H1 (cell line): Measurements from ENCODE around the gene PSME1.

Source experiments
- EP300 ChIP-seq, 2 experiments: IDR thresholded peaks; 1 replicate in 1 of 2; 2 replicates in 1 of 2; pipeline ENCODE4 v1.6.1; 2011 to 2012; ENCODE audit warnings: low read depth in 2 of 2, low read length in 2 of 2, mild to moderate bottlenecking in 2 of 2, borderline replicate concordance in 1 of 2, inconsistent platforms in 1 of 2, moderate library complexity in 1 of 2
- EZH2 ChIP-seq: fragments of 200-600 bp; sonication (generic); IDR thresholded peaks from 2 replicates; pipeline ENCODE4 v1.7.1; 2012; ENCODE audit warnings: low read depth, mild to moderate bottlenecking, moderate library complexity, low read length, inconsistent platforms; ENCODE audit not compliant: severe bottlenecking
- FOSL1 ChIP-seq: IDR thresholded peaks from 2 replicates; pipeline ENCODE4 v1.6.1; 2011; ENCODE audit warnings: mild to moderate bottlenecking, low read depth, low read length, moderate library complexity; ENCODE audit not compliant: insufficient read depth
- HDAC6 ChIP-seq: IDR thresholded peaks from one replicate; pipeline ENCODE4 v1.7.1; 2012; ENCODE audit warnings: low read depth, mild to moderate bottlenecking, inconsistent platforms, low read length, moderate library complexity
- JUN ChIP-seq: IDR thresholded peaks from 2 replicates; pipeline ENCODE4 v1.6.1; 2011; ENCODE audit warnings: low read depth, mild to moderate bottlenecking, improper control_type of control experiment, low read length
- NRF1 ChIP-seq: IDR thresholded peaks from 2 replicates; pipeline ENCODE4 v1.6.1; 2011; ENCODE audit warnings: mild to moderate bottlenecking, low read depth, low read length, improper control_type of control experiment
- POLR2A ChIP-seq, 2 experiments: IDR thresholded peaks; 1 replicate in 1 of 2; 2 replicates in 1 of 2; pipeline ENCODE4 v1.6.1; 2011; ENCODE audit warnings: low read depth in 2 of 2, low read length in 2 of 2, mild to moderate bottlenecking in 2 of 2; ENCODE audit errors: control extremely low read depth in 1 of 2
- POLR2AphosphoS5 ChIP-seq: IDR thresholded peaks from 2 replicates; pipeline ENCODE4 v1.6.1; 2011; ENCODE audit warnings: low read depth, low read length
- RAD21 ChIP-seq, 2 experiments: IDR thresholded peaks in 1 of 2; conservative IDR thresholded peaks in 1 of 2; 2 replicates each; pipeline ENCODE4 v1.6.1; 2011; ENCODE audit warnings: low read depth in 2 of 2, low read length in 2 of 2, improper control_type of control experiment in 1 of 2, inconsistent platforms in 1 of 2, mild to moderate bottlenecking in 1 of 2, moderate library complexity in 1 of 2
- RNF2 ChIP-seq: fragments of 200-900, 300-1000 bp; sonication (generic); IDR thresholded peaks from 2 replicates; pipeline ENCODE4 v1.7.1; 2016; ENCODE audit warnings: borderline replicate concordance, low read depth, mild to moderate bottlenecking, antibody characterized with exemption, low read length; ENCODE audit not compliant: poor library complexity, severe bottlenecking; ENCODE audit errors: missing control alignments
- TF ChIP-seq, protein P1 (sequence below), 3 experiments: IDR thresholded peaks; 1 replicate in 2 of 3; 2 replicates in 1 of 3; pipeline versions ENCODE4 v1.5.1 to v1.6.1; 2011; ENCODE audit warnings: low read length in 3 of 3, mild to moderate bottlenecking in 3 of 3, inconsistent platforms in 2 of 3, low read depth in 1 of 3, moderate library complexity in 1 of 3; ENCODE audit not compliant: insufficient read depth in 1 of 3; ENCODE audit errors: control extremely low read depth in 1 of 3
- TF ChIP-seq, protein P2 (sequence below): IDR thresholded peaks from 2 replicates; pipeline ENCODE4 v1.6.1; 2012; ENCODE audit warnings: low read length, inconsistent platforms
- TF ChIP-seq, protein P3 (sequence below): IDR thresholded peaks from 2 replicates; pipeline ENCODE4 v1.6.1; 2012; ENCODE audit warnings: inconsistent platforms

DNA sequence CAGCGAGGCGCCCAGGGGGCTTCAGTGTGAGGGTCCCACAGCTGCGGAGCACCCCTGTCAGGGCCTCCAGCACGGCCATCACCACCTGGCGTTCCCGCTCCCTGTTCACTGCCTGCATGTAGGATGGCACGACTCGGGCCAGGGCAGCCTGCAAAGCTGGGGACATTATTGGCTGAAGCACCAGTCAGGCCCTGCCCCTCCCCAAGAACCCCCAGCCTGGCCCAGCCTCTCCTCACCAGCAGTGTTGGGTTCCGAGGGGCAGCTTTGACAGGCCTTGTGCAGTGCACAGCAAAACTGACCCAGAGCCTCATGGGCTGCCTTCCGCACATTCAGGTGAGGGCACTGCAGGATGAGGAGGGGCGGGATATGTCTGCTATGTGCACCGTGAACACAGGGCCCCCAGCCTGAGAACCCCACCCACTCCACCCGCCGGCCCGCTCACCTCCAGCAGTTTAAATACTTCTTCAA lies 47.1 kb downstream of the PSME1 start:
- TF ChIP-seq, protein P1, sequence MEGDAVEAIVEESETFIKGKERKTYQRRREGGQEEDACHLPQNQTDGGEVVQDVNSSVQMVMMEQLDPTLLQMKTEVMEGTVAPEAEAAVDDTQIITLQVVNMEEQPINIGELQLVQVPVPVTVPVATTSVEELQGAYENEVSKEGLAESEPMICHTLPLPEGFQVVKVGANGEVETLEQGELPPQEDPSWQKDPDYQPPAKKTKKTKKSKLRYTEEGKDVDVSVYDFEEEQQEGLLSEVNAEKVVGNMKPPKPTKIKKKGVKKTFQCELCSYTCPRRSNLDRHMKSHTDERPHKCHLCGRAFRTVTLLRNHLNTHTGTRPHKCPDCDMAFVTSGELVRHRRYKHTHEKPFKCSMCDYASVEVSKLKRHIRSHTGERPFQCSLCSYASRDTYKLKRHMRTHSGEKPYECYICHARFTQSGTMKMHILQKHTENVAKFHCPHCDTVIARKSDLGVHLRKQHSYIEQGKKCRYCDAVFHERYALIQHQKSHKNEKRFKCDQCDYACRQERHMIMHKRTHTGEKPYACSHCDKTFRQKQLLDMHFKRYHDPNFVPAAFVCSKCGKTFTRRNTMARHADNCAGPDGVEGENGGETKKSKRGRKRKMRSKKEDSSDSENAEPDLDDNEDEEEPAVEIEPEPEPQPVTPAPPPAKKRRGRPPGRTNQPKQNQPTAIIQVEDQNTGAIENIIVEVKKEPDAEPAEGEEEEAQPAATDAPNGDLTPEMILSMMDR (IDR thresholded peaks at IDR 0.05; ENCODE audit: control extremely low read depth in 1 of 3, insufficient read depth in 1 of 3, low read depth in 1 of 3, low read length in 3 of 3), result no peak
- no peak for TF ChIP-seq RNF2
- TF ChIP-seq RAD21 (IDR thresholded peaks at IDR 0.05 in 1 of 2, conservative IDR thresholded peaks at IDR 0.05 in 1 of 2; ENCODE audit: low read depth in 2 of 2, low read length in 2 of 2), result no peak
- no peak for TF ChIP-seq EP300 (IDR thresholded peaks at IDR 0.05; ENCODE audit: borderline replicate concordance in 1 of 2, low read depth in 2 of 2, low read length in 2 of 2)
- TF ChIP-seq POLR2AphosphoS5, result no peak
- no peak for TF ChIP-seq POLR2A (IDR thresholded peaks at IDR 0.05; ENCODE audit: control extremely low read depth in 1 of 2, low read depth in 2 of 2, low read length in 2 of 2)
- no peak for TF ChIP-seq HDAC6
- TF ChIP-seq NRF1, result no peak
- no peak for TF ChIP-seq JUN
- no peak for TF ChIP-seq FOSL1
- TF ChIP-seq EZH2, result no peak
- TF ChIP-seq, protein P2, sequence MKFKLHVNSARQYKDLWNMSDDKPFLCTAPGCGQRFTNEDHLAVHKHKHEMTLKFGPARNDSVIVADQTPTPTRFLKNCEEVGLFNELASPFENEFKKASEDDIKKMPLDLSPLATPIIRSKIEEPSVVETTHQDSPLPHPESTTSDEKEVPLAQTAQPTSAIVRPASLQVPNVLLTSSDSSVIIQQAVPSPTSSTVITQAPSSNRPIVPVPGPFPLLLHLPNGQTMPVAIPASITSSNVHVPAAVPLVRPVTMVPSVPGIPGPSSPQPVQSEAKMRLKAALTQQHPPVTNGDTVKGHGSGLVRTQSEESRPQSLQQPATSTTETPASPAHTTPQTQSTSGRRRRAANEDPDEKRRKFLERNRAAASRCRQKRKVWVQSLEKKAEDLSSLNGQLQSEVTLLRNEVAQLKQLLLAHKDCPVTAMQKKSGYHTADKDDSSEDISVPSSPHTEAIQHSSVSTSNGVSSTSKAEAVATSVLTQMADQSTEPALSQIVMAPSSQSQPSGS, result no peak
- TF ChIP-seq, protein P3, sequence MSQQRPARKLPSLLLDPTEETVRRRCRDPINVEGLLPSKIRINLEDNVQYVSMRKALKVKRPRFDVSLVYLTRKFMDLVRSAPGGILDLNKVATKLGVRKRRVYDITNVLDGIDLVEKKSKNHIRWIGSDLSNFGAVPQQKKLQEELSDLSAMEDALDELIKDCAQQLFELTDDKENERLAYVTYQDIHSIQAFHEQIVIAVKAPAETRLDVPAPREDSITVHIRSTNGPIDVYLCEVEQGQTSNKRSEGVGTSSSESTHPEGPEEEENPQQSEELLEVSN, result no peak
